HepG2 (cell line): ENCODE results near the gene GARIN5A. TPM values are rescaled to one million over a fixed set of nuclear protein-coding genes. Genes with fewer than 3 reads are reported as not detected.

ENCODE experiments used
- ADNP ChIP-seq: sonication (generic); formaldehyde crosslinking; IDR thresholded peaks from 2 replicates; pipeline ENCODE4 v1.4.0; 2020; ENCODE audit warnings: missing genetic modification reagents
- BHLHE40 ChIP-seq: IDR thresholded peaks from 2 replicates; pipeline ENCODE4 v1.6.1; 2011; ENCODE audit warnings: low read length, improper control_type of control experiment
- BRD4 ChIP-seq: sonication (generic); formaldehyde crosslinking; IDR thresholded peaks from 2 replicates; pipeline ENCODE4 v1.4.0; 2020; ENCODE audit warnings: missing genetic modification reagents
- EP300 ChIP-seq, 3 experiments: sonication (generic) in 1 of 3; formaldehyde crosslinking in 1 of 3; IDR thresholded peaks; 2 replicates each; pipeline versions ENCODE4 v1.5.1 to v1.6.1; 2011 to 2020; ENCODE audit warnings: low read depth in 2 of 3, low read length in 2 of 3, borderline replicate concordance in 1 of 3, improper control_type of control experiment in 1 of 3, mild to moderate bottlenecking in 1 of 3, missing genetic modification reagents in 1 of 3, moderate library complexity in 1 of 3
- FOSL2 ChIP-seq: sonication (generic); formaldehyde crosslinking; IDR thresholded peaks from 2 replicates; pipeline ENCODE4 v1.4.0; 2020; ENCODE audit warnings: missing genetic modification reagents
- JDP2 ChIP-seq: sonication (generic); formaldehyde crosslinking; IDR thresholded peaks from 2 replicates; pipeline ENCODE4 v1.8.1; 2022; ENCODE audit warnings: missing genetic modification reagents, borderline replicate concordance
- KDM5A ChIP-seq: fragments of 200-600 bp; sonication (generic); IDR thresholded peaks from 2 replicates; pipeline ENCODE4 v1.7.0; 2018; ENCODE audit warnings: antibody characterized with exemption, mild to moderate bottlenecking, low read length, borderline replicate concordance
- KLF16 ChIP-seq, 2 experiments: sonication (generic) in 1 of 2; formaldehyde crosslinking in 1 of 2; IDR thresholded peaks; 2 replicates each; pipeline versions ENCODE4 v1.6.1 to v1.8.0; 2016 to 2023; ENCODE audit warnings: missing genetic modification reagents in 2 of 2, missing compliant biosample characterization in 1 of 2
- SAP130 ChIP-seq: IDR thresholded peaks from 2 replicates; pipeline ENCODE4 v1.6.1; 2016; ENCODE audit warnings: low read depth
- SRY ChIP-seq: sonication (generic); formaldehyde crosslinking; IDR thresholded peaks from 2 replicates; pipeline ENCODE4 v1.8.0; 2022; ENCODE audit warnings: mild to moderate bottlenecking, missing genetic modification reagents
- TAF1 ChIP-seq: sonication (generic); formaldehyde crosslinking; IDR thresholded peaks from 2 replicates; pipeline ENCODE4 v1.4.0; 2020; ENCODE audit warnings: missing genetic modification reagents
- ZNF101 ChIP-seq: sonication (generic); formaldehyde crosslinking; IDR thresholded peaks from 2 replicates; pipeline ENCODE4 v1.4.0; 2020; ENCODE audit warnings: mild to moderate bottlenecking, low read depth, missing genetic modification reagents, borderline replicate concordance
- ZNF251 ChIP-seq: sonication (generic); formaldehyde crosslinking; IDR thresholded peaks from 2 replicates; pipeline ENCODE4 v1.9.0; 2021; ENCODE audit warnings: mild to moderate bottlenecking, missing genetic modification reagents
- ZNF317 ChIP-seq: sonication (generic); formaldehyde crosslinking; IDR thresholded peaks from 2 replicates; pipeline ENCODE4 v1.5.0; 2020; ENCODE audit warnings: mild to moderate bottlenecking, missing genetic modification reagents
- ZNF343 ChIP-seq: sonication (generic); formaldehyde crosslinking; IDR thresholded peaks from 2 replicates; pipeline ENCODE4 v1.4.0; 2020; ENCODE audit warnings: mild to moderate bottlenecking, missing genetic modification reagents
- ZNF496 ChIP-seq: sonication (generic); formaldehyde crosslinking; IDR thresholded peaks from 2 replicates; pipeline ENCODE4 v1.8.1; 2023; ENCODE audit warnings: mild to moderate bottlenecking, moderate library complexity, missing genetic modification reagents; ENCODE audit not compliant: insufficient replicate concordance
- ZNF550 ChIP-seq: sonication (generic); formaldehyde crosslinking; IDR thresholded peaks from 2 replicates; pipeline ENCODE4 v1.4.0; 2020; ENCODE audit warnings: mild to moderate bottlenecking, missing genetic modification reagents, borderline replicate concordance
- ZNF839 ChIP-seq: sonication (generic); formaldehyde crosslinking; IDR thresholded peaks from 2 replicates; pipeline ENCODE4 v1.4.0; 2020; ENCODE audit warnings: missing genetic modification reagents, mild to moderate bottlenecking, borderline replicate concordance
- polyA plus RNA-seq, 8 experiments: library from polyadenylated mRNA; depleted of rRNA in 3 of 8; stranded (reverse) in 7 of 8; unstranded in 1 of 8; fragments of >200 nt; fragmentation: Illumina TruSeq in 4 of 8; extraction: Trizol in 4 of 8; gene quantifications; 2 replicates each; pipeline versions ENCODE4 v1.2.1 to v1.2.3, GENCODE V29; 2011 to 2016; ENCODE audit warnings: low read depth in 4 of 8, missing spikeins in 1 of 8, mixed read lengths in 1 of 8; ENCODE audit not compliant: insufficient read depth in 1 of 8
- total RNA-seq, 5 experiments: library from RNA; depleted of rRNA; stranded (reverse); fragments of >200 nt; fragmentation: Illumina TruSeq; extraction: Trizol; gene quantifications; 2 replicates each; pipeline ENCODE4 v1.2.3, GENCODE V29; 2016; ENCODE audit warnings: low read depth in 1 of 5
- TF ChIP-seq, protein P1 (sequence below): sonication (generic); formaldehyde crosslinking; IDR thresholded peaks from 2 replicates; pipeline ENCODE4 v1.5.1; 2020; ENCODE audit warnings: mild to moderate bottlenecking, missing genetic modification reagents, moderate library complexity

GARIN5A gene
- total and polyA plus RNA-seq, 2 of the 13 experiments (the other 11 are each of a cell fraction or from before 2014, with no cell fraction given): not detected

GRCh38 chr19:50496189-50497021 is 19.8 kb upstream of the GARIN5A start (continued):
- no peak for TF ChIP-seq ZNF251 (CRISPR knock-in tag)
- no peak for TF ChIP-seq KDM5A
- TF ChIP-seq KLF16 (CRISPR knock-in tag; IDR thresholded peaks at IDR 0.05): no peak
- no peak for TF ChIP-seq ADNP
- no peak for TF ChIP-seq FOSL2 (CRISPR knock-in tag)
- TF ChIP-seq SAP130 (CRISPR knock-in tag): 0 out of 2 replicates have a peak, but pooled peaks have one; percentile 28
- no peak for TF ChIP-seq BRD4 (CRISPR knock-in tag)
- TF ChIP-seq, protein P1, sequence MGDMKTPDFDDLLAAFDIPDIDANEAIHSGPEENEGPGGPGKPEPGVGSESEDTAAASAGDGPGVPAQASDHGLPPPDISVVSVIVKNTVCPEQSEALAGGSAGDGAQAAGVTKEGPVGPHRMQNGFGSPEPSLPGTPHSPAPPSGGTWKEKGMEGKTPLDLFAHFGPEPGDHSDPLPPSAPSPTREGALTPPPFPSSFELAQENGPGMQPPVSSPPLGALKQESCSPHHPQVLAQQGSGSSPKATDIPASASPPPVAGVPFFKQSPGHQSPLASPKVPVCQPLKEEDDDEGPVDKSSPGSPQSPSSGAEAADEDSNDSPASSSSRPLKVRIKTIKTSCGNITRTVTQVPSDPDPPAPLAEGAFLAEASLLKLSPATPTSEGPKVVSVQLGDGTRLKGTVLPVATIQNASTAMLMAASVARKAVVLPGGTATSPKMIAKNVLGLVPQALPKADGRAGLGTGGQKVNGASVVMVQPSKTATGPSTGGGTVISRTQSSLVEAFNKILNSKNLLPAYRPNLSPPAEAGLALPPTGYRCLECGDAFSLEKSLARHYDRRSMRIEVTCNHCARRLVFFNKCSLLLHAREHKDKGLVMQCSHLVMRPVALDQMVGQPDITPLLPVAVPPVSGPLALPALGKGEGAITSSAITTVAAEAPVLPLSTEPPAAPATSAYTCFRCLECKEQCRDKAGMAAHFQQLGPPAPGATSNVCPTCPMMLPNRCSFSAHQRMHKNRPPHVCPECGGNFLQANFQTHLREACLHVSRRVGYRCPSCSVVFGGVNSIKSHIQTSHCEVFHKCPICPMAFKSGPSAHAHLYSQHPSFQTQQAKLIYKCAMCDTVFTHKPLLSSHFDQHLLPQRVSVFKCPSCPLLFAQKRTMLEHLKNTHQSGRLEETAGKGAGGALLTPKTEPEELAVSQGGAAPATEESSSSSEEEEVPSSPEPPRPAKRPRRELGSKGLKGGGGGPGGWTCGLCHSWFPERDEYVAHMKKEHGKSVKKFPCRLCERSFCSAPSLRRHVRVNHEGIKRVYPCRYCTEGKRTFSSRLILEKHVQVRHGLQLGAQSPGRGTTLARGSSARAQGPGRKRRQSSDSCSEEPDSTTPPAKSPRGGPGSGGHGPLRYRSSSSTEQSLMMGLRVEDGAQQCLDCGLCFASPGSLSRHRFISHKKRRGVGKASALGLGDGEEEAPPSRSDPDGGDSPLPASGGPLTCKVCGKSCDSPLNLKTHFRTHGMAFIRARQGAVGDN (CRISPR knock-in tag): peak; percentile 41
- TF ChIP-seq JDP2: no peak
- TF ChIP-seq SRY (CRISPR knock-in tag): no peak
- no peak for TF ChIP-seq ZNF317 (CRISPR knock-in tag)
- TF ChIP-seq EP300 (IDR thresholded peaks at IDR 0.05; ENCODE audit: low read depth in 2 of 2, low read length in 2 of 2): no peak
- TF ChIP-seq EP300 (CRISPR knock-in tag; IDR thresholded peaks at IDR 0.05; ENCODE audit: borderline replicate concordance): no peak
- no peak for TF ChIP-seq BHLHE40
- TF ChIP-seq ZNF839 (CRISPR knock-in tag): no peak
- TF ChIP-seq TAF1 (CRISPR knock-in tag): no peak
- TF ChIP-seq ZNF101 (CRISPR knock-in tag): no peak
- TF ChIP-seq ZNF550 (CRISPR knock-in tag): no peak
- no peak for TF ChIP-seq ZNF496 (CRISPR knock-in tag)
- no peak for TF ChIP-seq ZNF343
